Activated CD4-positive, alpha-beta T cell treated with anti-CD3 and anti-CD28 coated beads, Interleukin-2, amount 10 ng/mL, durations not matched to agents 7 days and 5 days (primary cell): ENCODE results near the gene TRNP1. TPM values are rescaled to one million over a fixed set of nuclear protein-coding genes. Genes with fewer than 3 reads are reported as not detected.

Experiments used
- CTCF ChIA-PET: fragments of 350-600 bp; sonication (Branson Sonifier 250); formaldehyde crosslinking; loops from one replicate; lab custom pipeline; 2021; ENCODE audit warnings: antibody characterized with exemption; lab: Charles Lee
- POLR2A ChIA-PET: fragments of 350-600 bp; sonication (Branson Sonifier 250); formaldehyde crosslinking; loops from one replicate; lab custom pipeline; 2021; ENCODE audit warnings: antibody characterized with exemption; lab: Charles Lee
- DNase-seq: peaks from one replicate; pipeline ENCODE4 v3.0.0-alpha.2; 2020
- H3K27ac Mint-ChIP-seq: one replicate; pipeline ENCODE4 v1.8.0; 2021; ENCODE audit warnings: mild to moderate bottlenecking, moderate library complexity, mixed read lengths
- H3K27me3 Mint-ChIP-seq: one replicate; pipeline ENCODE4 v1.8.0; 2021; ENCODE audit warnings: mixed read lengths
- H3K36me3 Mint-ChIP-seq: one replicate; pipeline ENCODE4 v1.8.0; 2021; ENCODE audit warnings: low read depth, mixed read lengths
- H3K4me1 Mint-ChIP-seq: one replicate; pipeline ENCODE4 v1.8.0; 2021; ENCODE audit warnings: mixed read lengths
- H3K4me3 Mint-ChIP-seq: one replicate; pipeline ENCODE4 v1.8.0; 2021; ENCODE audit warnings: mild to moderate bottlenecking, moderate library complexity, mixed read lengths
- H3K9me3 Mint-ChIP-seq: one replicate; pipeline ENCODE4 v1.8.0; 2021; ENCODE audit warnings: mixed read lengths
- total RNA-seq, 2 experiments: library from RNA; stranded (reverse); gene quantifications; one replicate each; pipeline ENCODE4 v1.2.3, GENCODE V29; 2021

TRNP1 gene
- total RNA-seq, 2 experiments from 2014 or later = not detected

DNA sequence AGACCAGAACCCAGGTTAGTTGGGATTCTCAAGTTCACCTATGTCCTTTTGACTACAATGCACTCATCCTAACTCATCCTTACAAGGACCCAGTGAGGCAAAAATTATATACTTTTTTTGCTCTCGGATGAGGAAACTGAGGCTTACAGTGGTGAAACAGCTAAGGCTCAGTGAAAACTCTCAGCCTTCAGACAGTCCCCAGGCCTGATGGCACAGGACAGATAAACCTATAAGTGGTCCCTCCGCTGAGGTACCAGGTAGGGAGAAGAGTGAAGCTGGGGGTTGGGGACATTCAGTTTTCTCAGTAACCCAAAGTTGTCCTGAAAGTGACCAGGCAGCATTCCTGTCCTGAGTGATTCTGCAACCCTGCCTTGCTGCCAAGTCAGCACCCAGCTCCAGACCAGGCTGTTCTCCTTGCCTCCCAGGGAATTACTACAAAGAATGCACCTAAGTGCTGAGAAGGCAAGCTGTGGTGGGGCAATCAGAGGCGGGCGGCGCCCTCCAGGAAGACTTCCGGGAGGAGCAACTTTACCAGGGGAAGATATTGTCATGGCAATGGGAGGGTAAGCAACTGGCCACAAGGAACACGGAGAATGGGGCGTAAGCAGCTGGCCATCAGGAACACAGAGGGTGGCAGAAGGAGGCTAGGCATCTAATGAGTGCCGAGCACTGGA, 14.6 kb downstream of the TRNP1 start:
- POLR2A ChIA-PET = no interaction called here

DNA sequence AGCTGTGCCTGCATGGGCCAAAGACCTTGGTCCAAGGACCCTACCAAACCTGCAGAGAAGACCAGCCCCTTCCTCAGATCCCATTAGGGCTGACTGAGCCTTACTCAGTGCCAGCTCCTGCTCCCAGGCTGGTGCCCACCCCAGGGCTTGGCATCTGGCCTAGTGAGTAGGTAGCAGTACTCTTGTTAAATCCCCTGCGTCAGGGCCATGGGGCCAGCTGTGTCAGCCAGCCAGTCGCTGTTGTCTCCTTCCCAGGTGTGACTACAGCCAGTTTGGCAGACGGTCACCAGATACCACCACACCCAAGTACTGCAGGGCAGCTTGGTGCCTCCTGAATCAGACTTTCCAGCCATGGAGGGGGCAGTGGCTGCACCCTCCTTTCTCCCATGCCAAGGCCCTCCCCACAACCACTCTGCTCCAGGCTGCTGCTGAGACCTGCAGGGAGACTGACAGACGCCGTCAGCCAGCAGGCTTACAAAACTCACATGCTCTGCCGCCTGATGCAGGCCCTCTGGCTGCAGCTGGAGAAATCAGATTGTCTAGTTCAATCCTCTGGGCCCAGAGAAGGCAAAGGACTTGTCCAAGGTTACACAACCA, 16.2 kb downstream of the TRNP1 start:
- H3K4me1 Mint-ChIP-seq = peaks cover 11% of the 10 kb centered on the region
- no peak overlapping the region for H3K27ac Mint-ChIP-seq
- ChIA-PET CTCF (interaction anchor here (1.4 to 5.9 kb wide), 2 partner anchors 12 to 34 kb away, joined by 5 to 30 read pairs; no protein-coding TSS in a partner anchor), POLR2A (no interaction called here)
- no peak overlapping the region for H3K4me3 Mint-ChIP-seq
- H3K9me3 Mint-ChIP-seq = no peaks in the 10 kb centered on the region
- DNase-seq = no peak
- H3K36me3 Mint-ChIP-seq = no peaks in the 10 kb centered on the region
- peaks cover 35% of the 10 kb centered on the region for H3K27me3 Mint-ChIP-seq

More for the DNA sequence above, 14.6 kb downstream of the TRNP1 start:
- no peak overlapping the region for H3K4me3 Mint-ChIP-seq
- H3K27me3 Mint-ChIP-seq = peaks cover 32% of the 10 kb centered on the region
- H3K9me3 Mint-ChIP-seq = no peaks in the 10 kb centered on the region
- H3K27ac Mint-ChIP-seq = no peak overlapping the region
- no peaks in the 10 kb centered on the region for H3K36me3 Mint-ChIP-seq
- CTCF ChIA-PET = interaction anchor here (5.9 kb wide), 1 partner anchor 10 kb away, joined by 30 read pairs; no protein-coding TSS in a partner anchor
- H3K4me1 Mint-ChIP-seq = peaks cover 10% of the 10 kb centered on the region
- no peak for DNase-seq

DNA sequence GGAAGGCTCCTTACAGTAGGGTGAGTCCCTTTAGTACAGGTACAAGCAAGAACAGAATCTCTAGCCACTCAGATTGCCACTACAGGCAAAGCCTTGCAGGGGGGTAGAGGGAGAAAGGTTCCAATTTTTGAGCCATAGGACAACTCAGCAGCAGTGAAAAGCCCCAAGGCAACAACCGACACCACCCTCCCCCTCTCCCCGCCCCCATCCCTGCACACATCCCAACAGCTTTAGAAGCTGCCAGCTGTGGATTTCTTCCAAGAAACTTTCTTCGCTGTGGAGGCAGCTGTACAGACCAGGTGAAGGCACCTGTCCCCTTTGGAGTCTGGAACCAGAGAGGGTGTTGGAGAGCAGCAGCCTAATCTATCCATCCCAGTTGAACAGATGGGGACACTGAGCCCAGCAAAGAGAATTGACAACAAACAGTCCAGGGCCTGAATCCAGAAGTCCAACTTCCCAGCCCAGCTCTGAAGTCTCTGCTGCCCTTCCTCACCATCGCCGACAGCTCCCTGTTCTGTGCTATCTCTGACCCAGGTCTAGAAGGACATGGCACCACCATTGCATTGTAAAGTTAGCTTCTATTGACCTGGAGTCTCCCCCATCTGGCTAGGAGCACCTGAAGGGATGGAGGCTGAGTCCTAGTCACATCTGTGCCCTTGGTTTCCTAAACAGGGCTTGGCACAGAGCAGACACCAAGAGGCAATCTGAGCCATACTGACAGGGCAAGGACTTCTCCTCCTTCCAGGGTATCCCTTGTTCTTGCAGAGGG, 16.9 kb downstream of the TRNP1 start:
- ChIA-PET CTCF (interaction anchor here (1.4 to 5.9 kb wide), 2 partner anchors 12 to 33 kb away, joined by 5 to 30 read pairs; no protein-coding TSS in a partner anchor), POLR2A (no interaction called here)

DNA sequence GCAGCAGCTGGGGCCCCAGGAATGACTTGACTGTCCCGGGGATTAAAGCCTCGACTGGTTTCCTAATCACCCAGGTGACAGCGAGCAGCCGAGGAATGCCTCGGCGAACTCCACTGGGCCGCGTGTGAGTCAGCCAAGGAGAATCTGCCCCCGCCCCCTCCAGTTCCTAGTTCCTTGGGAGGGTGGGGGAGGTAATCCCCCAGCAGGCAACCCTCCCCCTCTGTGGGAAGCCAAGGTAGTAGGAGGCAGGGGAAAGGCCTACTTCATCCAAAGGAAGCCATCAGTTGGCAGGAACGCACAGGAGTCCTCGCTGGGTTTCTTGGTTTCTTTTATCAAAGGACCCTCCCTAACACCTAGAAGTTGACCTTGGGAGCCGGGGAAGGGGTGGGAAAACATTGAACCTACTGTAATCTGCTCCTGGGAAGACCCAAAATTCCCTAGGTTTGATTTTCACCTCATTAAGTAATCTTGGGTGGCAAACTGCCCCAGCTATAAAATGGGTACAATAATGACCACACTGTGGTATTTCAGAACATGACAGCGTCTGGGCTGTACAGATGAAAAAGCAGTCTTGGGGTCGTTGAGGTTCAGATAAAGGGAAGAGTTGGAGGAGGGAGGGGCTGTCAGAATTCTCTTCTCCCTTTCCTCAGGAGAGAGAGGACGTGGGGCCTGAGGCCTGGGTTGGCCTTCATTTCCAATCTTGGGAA, 17.7 kb downstream of the TRNP1 start:
- ChIA-PET CTCF (interaction anchor here (5.9 kb wide), 1 partner anchor 13 kb away, joined by 30 read pairs; no protein-coding TSS in a partner anchor), POLR2A (interaction anchor here (0.6 kb wide), 1 partner anchor 298 kb away, joined by 3 read pairs; no protein-coding TSS in a partner anchor)
- H3K27me3 Mint-ChIP-seq = peaks cover 35% of the 10 kb centered on the region
- H3K9me3 Mint-ChIP-seq = no peaks in the 10 kb centered on the region
- no peaks in the 10 kb centered on the region for H3K36me3 Mint-ChIP-seq
- no peak overlapping the region for H3K27ac Mint-ChIP-seq
- H3K4me3 Mint-ChIP-seq = no peak overlapping the region
- H3K4me1 Mint-ChIP-seq = peaks cover 11% of the 10 kb centered on the region
- no peak for DNase-seq

More for the DNA sequence above, 16.9 kb downstream of the TRNP1 start:
- H3K4me1 Mint-ChIP-seq = peaks cover 11% of the 10 kb centered on the region
- no peak for DNase-seq
- no peak overlapping the region for H3K27ac Mint-ChIP-seq
- H3K36me3 Mint-ChIP-seq = no peaks in the 10 kb centered on the region
- peaks cover 35% of the 10 kb centered on the region for H3K27me3 Mint-ChIP-seq
- no peaks in the 10 kb centered on the region for H3K9me3 Mint-ChIP-seq
- no peak overlapping the region for H3K4me3 Mint-ChIP-seq

DNA sequence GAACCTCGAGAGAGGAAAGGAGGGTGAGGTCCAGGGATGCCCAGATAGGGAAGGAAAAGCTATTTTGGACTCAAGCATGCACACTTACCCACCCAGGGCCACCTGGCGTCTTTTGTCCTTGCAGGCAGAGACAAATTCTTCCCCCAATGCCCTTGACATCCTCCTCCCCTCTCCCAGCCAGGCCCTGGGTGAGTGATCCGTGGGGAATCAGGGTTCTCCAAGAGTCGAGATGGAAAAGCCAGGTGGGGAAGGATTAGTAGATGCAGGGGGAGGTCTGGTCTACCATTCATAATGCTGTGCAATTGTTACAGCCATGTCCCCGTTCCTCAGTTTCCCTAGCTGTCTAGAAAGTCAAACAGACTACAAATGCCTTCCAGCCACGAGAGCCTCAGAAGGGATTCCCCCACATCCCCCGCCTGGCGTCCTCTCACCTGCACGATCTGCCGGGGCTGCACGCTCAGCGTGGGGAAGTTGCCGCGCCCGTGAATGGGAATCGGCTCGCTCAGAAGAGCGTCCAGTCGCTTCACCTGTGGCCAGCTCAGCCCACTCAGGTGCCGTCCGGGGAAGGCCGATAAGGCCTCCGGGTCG, 18.6 kb downstream of the TRNP1 start:
- POLR2A ChIA-PET = no interaction called here
- Mint-ChIP-seq H3K9me3 (no peaks in the 10 kb centered on the region), H3K4me1 (peaks cover 11% of the 10 kb centered on the region), H3K36me3 (no peaks in the 10 kb centered on the region), H3K27ac (no peak overlapping the region), H3K27me3 (peaks cover 40% of the 10 kb centered on the region), H3K4me3 (no peak overlapping the region)
- CTCF ChIA-PET = interaction anchor here (0.7 to 5.9 kb wide), 3 partner anchors 14 to 33 kb away, joined by 3 to 30 read pairs (median 3); no protein-coding TSS in a partner anchor
- DNase-seq = no peak

DNA sequence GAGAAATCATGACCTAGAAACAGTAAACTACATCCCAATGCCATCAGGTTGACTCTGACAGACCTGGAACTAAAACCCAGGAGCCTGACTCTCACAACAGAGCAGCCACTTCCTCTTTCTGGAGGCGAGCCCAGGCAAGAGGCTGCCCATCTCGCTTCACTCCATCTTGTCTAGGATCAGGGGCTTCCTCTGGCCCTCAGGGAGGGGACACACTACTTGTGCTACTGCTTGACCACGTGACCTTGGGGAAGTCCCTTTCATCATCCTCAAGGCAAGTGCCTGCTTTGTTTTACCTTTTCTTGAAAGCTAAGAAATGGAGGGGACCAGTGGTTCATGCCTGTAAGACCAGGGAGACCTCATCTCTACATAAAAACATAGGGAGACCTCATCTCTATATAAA, 21.8 kb downstream of the TRNP1 start:
- H3K27ac Mint-ChIP-seq = no peak overlapping the region
- no peaks in the 10 kb centered on the region for H3K36me3 Mint-ChIP-seq
- POLR2A ChIA-PET = no interaction called here
- H3K4me1 Mint-ChIP-seq = peaks cover 11% of the 10 kb centered on the region
- no peak overlapping the region for H3K4me3 Mint-ChIP-seq
- DNase-seq = no peak
- CTCF ChIA-PET = no interaction called here
- H3K27me3 Mint-ChIP-seq = peaks cover 39% of the 10 kb centered on the region
- no peaks in the 10 kb centered on the region for H3K9me3 Mint-ChIP-seq

DNA sequence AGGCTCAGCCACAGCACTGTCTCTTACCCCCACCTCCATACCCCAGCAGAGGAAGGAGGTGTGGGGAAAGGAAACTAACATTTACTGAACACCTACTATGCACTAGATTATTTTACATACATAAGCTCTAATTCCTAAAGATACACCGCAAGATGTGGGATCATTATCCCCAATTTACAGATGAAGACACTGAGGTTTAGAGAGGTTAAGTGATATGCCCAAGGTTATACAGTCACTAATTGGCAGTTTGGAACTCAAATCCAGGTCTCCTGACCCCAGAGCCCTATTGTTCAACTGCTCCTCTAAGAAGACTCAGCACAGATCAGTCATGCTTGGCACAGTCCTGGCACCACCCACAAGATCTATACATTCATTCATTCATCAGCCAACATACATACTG, 22.9 kb downstream of the TRNP1 start:
- DNase-seq = no peak
- ChIA-PET POLR2A (interaction anchor here (0.6 kb wide), 1 partner anchor 194 kb away, joined by 4 read pairs; no protein-coding TSS in a partner anchor), CTCF (interaction anchor here (0.9 to 1.2 kb wide), 2 partner anchors 12 to 14 kb away, joined by 3 to 5 read pairs; no protein-coding TSS in a partner anchor)
- no peak overlapping the region for H3K4me3 Mint-ChIP-seq
- no peaks in the 10 kb centered on the region for H3K36me3 Mint-ChIP-seq
- peaks cover 11% of the 10 kb centered on the region for H3K4me1 Mint-ChIP-seq
- no peaks in the 10 kb centered on the region for H3K9me3 Mint-ChIP-seq
- peaks cover 31% of the 10 kb centered on the region for H3K27me3 Mint-ChIP-seq
- no peak overlapping the region for H3K27ac Mint-ChIP-seq

DNA sequence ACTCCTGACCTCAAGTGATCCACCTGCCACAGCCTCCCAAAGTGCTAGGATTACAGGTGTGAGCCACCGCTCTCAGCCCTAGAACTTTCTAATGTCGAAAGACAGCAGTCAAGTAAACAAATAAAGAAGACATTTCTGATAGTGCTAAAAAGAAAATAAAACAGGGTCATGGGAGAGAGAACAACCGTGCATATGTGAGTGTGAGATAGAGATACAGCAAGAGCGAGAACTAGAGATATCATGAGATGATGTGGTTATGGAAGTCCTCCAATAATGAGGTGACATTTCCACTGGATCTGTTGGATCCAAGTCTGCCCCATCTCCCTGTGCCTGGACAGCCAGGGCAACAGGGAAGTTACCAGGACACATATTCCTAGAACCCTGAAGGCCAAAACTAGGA, 23.7 kb downstream of the TRNP1 start:
- peaks cover 8% of the 10 kb centered on the region for H3K4me1 Mint-ChIP-seq
- H3K9me3 Mint-ChIP-seq = no peaks in the 10 kb centered on the region
- no peaks in the 10 kb centered on the region for H3K36me3 Mint-ChIP-seq
- peaks cover 23% of the 10 kb centered on the region for H3K27me3 Mint-ChIP-seq
- H3K27ac Mint-ChIP-seq = no peak overlapping the region
- CTCF ChIA-PET = interaction anchor here (0.6 to 1.9 kb wide), 3 partner anchors 27 to 48 kb away, joined by 3 to 9 read pairs (median 5); no protein-coding TSS in a partner anchor
- no peak overlapping the region for H3K4me3 Mint-ChIP-seq
- POLR2A ChIA-PET = no interaction called here
- no peak for DNase-seq

DNA sequence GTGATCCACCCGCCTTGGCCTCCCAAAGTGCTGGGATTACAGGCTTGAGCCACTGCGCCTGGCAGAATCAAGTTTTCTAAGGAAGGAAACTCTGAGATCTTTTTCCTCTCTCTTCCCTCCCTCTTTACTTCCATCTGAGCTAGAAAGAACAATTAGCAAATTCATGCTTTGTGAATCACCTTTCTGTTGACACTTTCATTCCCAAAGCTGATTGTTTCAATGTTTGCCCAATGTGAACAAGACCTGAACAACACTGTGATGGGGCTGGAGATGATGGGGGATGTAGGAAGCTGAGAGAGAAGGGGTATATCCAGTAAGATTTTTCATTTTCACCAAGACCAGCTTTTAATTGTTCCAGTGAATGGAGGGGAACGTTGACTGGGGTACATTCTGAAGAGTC, 24.8 kb downstream of the TRNP1 start:
- ChIA-PET CTCF (interaction anchor here (0.8 to 1.9 kb wide), 4 partner anchors 13 to 28 kb away, joined by 3 to 9 read pairs (median 3); no protein-coding TSS in a partner anchor), POLR2A (no interaction called here)
- Mint-ChIP-seq H3K9me3 (no peaks in the 10 kb centered on the region), H3K27me3 (peaks cover 15% of the 10 kb centered on the region), H3K36me3 (no peaks in the 10 kb centered on the region), H3K27ac (no peak overlapping the region), H3K4me1 (peaks cover 4% of the 10 kb centered on the region), H3K4me3 (no peak overlapping the region)
- no peak for DNase-seq

DNA sequence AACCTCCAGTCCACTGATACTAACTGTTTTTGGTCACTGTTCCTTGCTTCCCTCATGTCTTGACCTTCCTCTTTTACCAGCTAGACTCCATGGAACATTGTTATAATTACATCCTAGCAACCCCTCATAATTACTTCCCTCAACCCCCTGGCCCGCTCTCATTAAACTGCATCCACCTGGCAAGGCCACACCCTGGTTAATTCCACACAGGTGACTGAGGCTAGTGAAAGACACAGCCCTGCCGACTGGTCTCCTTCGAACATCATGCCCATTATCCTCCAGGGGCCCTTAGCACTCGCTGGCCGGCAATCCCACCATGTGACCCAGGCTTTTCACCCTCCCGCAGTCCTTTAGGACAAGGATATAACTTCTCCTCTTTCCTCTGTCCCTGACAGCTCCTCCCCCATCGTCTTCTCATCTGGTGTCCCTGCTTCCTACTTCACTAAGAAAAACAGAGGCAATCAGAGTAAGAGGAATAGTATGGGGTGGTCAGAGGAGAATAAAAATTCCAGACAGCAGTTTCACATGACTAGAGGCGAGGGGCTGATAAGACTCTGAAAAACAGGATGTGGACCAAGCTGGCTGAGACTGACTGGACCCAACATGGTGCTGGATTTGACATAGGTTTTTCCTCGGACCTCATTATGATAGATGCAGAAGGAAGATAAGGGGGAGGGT, 28.0 kb downstream of the TRNP1 start:
- Mint-ChIP-seq H3K9me3 (no peaks in the 10 kb centered on the region), H3K27ac (no peak overlapping the region), H3K36me3 (no peaks in the 10 kb centered on the region), H3K4me3 (no peak overlapping the region), H3K4me1 (peaks cover 4% of the 10 kb centered on the region), H3K27me3 (peaks cover 8% of the 10 kb centered on the region)
- no peak for DNase-seq
- POLR2A ChIA-PET = no interaction called here
- CTCF ChIA-PET = interaction anchor here (0.9 kb wide), 1 partner anchor 18 kb away, joined by 3 read pairs; no protein-coding TSS in a partner anchor

DNA sequence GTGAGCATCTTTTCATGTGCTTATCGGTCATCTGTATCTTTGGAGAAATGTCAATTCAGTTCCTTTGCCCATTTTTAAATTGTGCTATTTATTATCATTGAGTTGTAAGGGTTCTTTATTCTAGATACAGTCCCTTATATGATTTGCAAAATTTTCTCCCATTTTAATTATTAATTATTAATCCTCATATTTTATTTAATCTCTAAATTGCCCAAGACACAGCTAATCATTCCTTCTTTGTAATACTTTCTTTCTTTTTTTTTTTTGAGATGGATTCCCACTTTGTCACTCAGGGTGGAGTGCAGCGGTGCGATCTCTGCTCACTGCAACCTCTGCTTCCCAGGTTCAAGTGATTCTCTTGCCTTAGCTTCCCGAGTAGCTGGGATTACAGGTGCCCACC, 32.2 kb downstream of the TRNP1 start:
- peaks cover 6% of the 10 kb centered on the region for H3K4me1 Mint-ChIP-seq
- CTCF ChIA-PET = interaction anchor here (2.0 kb wide), 1 partner anchor 28 kb away, joined by 4 read pairs; no protein-coding TSS in a partner anchor
- H3K36me3 Mint-ChIP-seq = no peaks in the 10 kb centered on the region
- DNase-seq = no peak
- peaks cover 2% of the 10 kb centered on the region for H3K27me3 Mint-ChIP-seq
- no peaks in the 10 kb centered on the region for H3K9me3 Mint-ChIP-seq
- H3K27ac Mint-ChIP-seq = no peak overlapping the region
- POLR2A ChIA-PET = no interaction called here
- H3K4me3 Mint-ChIP-seq = no peak overlapping the region
